ENCODE data around the gene HIPK3.
"Not testable (repeated sequence)": the region's sequence is repeated elsewhere in the genome, so short reads cannot be mapped to it uniquely, and the experiment has no call there.

The HIPK3 gene

DNA sequence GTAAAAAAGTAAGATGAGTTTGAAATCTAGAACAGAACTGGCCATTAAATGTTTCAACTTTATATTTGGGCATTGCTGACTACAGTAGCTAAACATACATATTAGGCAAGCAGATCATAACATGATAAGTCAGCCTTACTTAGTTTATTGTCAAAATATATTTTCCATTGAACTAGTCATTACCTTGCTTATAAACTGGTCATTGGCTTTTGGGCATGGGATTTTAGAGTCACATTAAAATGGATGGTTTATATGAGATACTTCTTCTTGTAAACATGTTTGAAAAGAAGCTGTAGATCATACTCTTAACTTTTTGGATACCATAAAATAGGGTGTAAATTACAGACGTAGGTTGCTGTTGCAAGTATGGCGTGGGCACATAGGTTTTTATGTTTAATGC, 2.7 kb downstream of the HIPK3 start:
- no peak for DNase-seq

DNA sequence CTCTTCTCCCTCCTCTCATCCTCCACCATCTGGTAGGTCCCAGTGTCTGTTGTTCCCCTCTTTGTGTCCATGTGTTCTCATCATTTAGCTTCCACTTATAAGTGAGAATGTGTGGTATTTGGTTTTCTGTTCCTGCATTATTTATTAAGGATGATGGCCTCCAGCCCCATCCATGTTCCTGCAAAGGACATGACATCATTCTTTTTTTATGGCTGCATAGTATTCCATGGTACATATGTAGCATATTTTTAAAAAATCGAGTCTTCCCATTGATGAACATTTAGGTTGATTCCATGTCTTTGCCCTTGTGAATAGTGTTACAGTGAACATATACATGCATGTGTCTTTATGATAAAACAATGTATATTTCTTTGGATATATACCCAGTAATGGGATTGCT, 4.2 kb downstream of the HIPK3 start:
- not testable (repeated sequence) for DNase-seq

DNA sequence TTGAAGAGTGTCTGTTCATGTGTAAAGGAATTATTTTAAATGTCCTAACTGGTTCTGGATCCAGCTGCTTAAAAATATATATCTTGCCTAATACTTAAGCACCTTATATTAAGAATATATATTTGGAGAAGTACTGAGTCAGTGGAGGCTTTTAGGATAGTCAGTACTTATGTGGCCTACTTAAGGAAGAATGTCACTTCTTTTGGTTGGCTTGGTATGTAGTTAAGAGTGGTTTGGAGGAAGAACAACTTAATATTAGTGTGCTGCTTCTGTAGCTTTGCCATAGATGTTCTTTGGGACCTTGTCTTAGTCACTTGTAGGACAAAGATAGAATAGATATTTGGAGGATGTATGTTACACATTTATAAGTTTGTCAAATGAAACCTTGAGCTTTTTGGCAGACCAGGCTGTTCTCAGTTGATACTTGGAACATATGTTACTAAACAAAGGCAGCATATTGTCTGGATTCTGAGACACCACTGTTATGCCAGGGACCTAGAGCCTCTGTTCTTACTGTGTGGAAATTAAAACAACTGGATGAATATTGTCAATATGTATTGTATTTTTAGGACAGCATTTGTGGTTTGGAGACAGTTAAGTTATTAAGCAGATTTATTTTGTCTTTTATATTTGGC, 4.9 kb downstream of the HIPK3 start:
- DNase-seq, result no peak

DNA sequence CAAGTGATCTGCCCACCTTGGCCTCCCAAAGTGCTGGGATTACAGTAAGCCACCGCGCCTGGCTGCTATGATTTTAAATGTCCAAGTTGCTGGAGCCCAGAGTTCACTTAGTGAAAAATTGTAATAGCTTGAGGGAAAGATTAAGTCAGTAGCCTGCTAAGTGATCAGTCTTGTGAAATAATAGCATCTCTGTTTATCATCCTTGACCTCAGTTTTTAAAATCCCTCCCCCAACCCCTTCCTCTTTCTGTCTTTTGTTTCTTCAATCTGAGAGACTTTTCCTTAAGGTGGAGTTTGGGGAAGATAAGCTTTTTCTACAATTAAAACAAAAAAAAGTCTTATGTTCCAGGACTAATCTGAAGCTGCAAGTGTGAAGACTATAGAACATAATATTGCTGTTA, 6.4 kb downstream of the HIPK3 start:
- DNase-seq, result no peak

DNA sequence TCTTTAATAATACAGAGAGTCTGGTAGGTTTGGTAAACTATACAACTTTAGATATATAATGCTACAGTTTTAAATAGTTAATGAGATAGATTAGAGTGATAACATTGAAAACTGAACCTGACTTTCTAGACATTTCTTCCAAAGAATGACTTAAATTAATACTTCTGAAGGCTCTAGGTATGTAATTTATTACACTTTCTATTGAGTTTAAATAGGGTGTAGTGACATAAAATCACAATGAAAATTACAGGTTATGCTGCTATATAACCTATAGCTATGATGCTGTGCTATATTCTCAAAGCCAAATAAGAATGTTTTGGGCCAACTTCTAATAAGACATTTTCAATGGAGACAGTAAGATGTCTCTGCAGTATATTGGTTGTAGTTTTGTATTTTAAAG, 7.7 kb downstream of the HIPK3 start:
- no peak for DNase-seq

DNA sequence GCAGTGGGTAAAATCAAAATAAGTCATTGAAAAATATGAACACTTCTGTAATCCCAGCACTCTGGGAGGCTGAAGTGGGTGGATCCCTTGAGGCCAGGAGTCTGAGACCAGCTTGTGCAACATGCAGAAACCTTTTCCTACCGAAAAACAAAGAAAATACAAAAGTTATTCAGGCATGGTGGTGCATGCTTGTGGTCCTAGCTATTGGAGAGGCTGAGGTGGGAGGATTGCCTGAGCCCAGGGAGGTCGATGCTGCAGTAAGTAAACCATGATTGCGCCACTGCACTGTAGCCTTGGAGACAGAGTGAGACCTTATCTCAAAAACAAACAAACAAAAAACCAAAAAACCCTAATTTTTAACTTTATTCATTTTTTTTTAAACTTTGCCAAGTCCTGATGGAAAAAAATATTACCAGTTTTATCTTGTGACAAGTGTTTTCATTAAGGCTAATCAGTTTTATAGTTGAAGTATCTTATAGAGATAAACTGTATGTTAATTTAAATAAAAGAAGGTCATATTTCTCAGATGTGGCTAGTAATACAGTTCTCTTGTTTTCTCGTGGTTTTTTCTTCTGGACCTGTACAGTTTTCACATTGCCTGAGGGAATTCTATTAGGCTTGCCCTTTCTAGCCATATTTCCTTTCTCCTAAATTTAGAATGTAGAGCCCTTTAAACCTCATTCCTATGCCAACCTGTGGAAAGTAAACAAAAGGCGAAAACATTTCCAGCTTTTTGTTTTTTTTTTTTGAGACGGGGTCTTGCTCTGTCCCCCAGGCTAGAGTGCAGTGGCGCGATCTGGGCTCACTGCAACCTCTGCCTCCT, 9.4 kb downstream of the HIPK3 start:
- no peak for DNase-seq

DNA sequence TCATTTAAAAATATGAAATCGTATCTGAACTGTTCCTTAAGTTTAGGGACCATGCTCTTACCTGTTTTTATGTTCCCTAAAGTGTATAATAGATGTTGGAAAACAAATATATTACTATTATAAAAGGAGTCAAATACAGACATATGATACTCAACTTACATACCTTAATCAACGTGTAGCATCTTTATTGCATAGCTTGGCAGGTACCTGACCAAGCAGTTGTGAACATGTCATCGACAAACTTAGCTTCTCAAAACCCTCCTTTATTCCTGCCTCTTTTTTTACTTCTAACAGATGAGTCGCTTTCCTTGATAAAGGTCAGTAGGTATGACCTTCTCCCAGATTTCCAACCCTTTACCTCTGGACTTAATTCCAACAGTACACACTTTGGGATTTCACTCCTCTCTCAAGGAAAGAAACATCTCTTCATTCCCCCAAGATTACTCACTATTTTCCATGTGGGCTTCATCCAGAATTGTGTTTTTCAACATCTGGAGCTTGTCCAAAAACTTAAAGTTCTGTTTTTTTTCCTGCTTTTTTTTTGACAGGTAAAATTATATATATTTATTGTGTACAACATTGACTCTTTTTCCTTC, 11.9 kb downstream of the HIPK3 start:
- DNase-seq, result no peak

DNA sequence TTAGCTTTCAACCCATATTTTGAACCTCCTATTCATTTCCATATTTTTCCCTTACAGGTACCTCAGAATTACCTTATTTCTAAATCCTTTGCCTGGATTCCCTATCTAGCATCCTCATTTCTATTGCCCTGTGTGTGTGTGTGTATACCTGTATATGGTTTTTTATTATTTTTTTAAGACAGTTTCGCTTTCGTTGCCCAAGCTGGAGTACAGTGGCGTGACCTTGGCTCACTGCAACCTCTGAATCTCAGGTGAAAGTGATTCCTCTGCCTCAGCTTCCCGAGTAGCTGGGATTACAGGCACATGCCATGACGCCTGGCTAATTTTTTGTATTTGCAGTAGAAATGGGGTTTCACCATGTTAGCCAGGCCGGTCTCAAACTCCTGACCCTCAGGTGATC, 12.6 kb downstream of the HIPK3 start:
- DNase-seq, result no peak

DNA sequence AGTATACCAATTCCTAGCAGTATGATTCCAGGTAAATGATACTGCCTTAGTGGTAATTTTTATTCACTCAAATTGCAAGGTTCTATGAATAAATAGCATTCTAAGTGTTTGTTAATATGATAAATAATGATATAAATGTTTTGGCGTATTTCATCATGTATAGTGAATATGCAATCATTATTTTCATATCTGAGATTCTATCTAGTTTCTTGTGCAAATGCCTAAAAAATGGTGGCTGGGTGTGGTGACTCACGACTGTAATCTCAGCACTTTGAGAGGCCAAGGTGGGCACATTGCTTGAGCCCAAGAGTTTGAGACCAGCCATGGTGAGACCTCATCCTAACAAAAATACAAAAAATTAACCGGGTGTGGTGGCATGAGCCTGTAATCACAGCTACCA, 13.9 kb downstream of the HIPK3 start:
- no peak for DNase-seq

DNA sequence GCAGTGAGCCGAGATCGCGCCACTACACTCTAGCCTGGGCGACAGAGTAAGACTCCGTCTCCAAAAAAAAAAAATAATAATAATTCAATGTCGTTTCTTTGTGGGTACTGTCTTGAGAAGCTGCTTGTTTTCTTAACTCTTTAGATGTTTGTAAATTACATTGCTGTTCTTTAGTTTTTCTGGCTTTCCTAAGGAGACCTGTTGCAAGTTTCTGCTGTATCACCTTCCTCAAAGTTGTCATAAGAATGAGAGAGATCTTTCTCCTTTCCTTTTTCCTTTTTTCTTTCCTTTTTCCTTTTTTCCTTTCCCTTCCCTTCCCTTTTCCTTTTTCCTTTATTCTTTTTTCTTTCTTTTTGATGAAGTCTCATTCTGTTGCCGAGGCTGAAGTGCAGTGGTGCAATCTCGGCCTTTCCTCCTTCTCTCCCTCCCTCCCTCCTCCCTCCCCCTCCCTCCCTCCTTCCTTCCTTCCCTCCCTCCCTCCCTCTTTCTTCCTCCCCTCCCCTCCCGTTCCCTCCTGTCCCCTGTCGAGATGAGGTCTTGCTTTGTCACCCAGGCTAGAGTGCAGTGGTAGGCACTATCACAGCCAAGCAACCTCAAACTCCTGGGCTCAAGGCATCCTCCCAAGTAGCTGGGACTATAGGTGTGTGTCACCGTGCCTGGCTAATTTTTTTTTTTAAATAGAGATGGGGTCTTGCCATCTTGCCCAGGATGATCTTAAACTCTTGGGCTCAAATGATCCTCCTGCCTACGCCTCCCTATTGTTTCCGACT, 15.3 kb downstream of the HIPK3 start:
- DNase-seq, result no peak

DNA sequence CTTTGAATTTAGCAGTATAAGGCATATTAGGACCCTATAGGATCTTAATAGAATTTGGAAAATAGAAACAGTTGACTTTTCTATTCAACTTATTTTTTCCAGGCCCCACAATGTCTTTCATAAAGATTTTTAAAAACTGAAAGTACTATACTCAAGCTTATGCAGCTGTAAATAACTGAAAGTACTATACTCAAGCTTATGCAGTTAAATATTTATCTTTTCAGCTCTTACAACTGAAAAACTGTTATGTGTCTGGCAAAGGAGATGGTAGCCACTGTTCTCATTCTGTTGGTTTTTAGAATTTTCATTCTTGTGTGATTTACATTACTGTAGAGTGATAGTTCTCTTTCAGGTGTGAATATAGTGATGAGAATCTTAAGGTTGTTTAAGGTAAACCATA, 16.5 kb downstream of the HIPK3 start:
- DNase-seq, result no peak

DNA sequence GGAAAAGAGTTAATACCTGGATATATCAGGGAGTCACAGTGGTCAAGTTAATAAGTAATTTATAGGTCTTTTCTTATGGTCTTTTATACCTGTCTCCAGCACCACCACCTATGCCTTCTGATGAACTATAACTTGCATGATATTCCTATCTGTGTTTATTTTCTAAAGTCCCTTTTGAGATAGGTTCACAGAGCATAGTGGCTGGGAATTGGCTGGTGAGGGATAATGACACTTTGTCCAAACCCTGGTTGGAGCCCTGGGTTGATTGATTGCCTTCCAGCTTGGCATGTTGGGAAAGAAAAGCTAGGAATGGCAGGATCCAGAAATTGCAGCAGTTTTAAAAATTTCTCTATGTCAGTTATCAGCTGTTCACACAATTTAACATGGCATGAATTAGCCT, 23.2 kb downstream of the HIPK3 start:
- no peak for DNase-seq

DNA sequence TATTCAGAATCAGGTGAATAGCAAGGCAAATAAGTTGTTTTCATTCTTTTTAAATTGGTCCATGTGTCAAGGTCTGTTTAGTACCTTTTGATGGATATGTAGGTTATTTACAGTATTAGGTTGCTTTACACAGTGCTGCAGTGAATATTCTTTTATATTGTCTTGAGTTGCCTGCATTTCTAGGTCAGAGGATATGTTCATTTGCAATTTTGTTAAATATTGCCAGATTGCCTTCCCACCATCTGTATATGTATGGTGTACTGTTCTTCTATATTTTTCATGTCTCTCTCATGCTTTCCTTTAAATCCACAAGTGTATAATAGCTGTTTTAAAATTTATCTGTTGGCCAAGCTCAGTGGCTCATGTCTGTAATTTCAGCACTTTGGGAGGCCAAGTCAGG, 24.6 kb downstream of the HIPK3 start:
- DNase-seq, result no peak

DNA sequence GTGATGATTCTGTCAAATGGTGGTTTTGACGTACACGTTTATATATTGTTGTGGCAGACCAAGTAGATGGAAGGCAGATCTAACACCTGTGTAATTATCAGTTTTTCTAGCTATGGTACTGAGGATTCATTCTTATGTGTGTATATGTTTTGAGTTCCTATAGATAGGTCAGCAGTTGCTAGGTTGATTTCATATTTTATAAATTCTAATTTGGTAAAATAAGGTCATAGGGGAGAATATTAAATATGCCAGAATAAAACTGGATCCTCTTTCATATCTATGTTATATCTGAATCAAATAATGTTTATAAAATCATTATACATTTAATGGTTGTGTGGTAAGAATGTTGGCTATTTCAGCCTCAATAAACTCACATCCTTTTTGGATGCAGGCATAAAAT, 27.6 kb downstream of the HIPK3 start:
- DNase-seq, result no peak

DNA sequence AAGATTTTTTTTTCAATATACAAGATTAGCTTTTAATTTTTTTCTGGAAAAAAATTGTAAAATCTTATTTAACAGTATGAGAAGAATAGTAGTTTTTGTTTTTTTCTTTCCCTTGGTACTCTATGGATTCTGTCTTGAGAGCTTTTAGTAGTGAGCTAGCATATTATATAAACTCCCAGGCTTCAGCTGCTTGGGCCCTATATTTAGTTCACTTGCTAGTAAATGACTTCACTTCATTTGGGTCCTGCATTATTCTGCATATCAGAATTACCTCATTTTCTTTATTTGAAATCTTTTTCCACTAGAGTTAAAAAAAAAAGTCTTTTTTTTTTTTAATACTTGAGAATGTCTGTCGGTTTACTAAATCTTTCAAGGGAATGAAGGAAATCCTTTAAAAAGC, 33.1 kb downstream of the HIPK3 start:
- DNase-seq, result no peak

DNA sequence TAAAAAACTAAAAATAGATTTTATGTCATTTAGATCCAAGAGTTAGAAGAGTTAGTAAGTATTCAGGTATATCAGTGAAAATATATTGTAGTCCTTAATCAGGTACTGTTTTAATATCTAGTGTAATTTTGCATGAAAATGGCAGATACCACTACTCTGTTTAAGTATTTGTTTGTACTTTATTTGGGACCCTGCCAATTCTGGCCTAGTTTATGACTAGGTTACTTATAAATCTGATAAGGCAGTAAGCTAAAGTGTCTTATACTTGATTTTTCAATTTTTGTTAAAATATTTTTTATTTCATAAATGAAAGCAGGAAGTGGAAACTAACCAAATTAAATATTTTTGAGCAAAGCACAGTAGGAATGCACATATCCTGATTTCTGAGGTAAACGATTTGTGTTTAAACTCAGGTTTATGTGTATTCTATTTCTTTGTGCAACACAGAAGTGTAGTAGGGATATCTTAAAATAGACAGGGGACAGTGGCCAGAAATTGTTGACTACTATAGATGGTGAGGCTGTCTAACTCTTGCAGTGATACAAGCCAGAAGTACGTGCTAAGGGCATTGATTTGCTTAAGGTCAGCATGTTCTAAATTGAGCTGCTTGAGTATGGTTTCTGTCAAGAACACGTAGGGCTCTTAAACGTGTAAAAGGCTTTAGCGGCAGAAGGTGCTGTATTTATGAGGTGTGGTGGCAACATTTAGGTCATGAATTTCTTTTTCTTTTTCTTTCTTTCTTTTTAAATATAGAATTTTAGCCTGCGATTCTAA, 34.0 kb downstream of the HIPK3 start:
- no peak for DNase-seq

DNA sequence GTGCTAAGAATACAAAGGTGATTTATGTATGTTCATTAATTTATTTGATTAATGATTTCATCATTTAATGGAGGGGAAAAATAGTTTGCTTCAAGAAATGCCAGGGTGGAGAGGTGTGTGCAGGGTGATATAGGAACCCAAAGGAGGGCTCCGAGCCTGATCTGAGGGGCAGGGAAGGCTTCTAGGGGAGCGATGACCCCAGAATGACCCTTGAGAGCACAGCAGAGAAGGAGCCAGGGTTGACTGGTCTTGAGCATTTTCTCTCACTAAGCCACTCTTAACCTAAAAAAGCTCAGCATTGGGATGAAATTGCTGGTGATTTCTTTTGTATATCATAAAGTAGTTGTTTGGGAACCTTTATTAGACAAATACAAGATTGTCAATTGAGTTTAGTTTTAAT, 35.1 kb downstream of the HIPK3 start:
- DNase-seq, result no peak

DNA sequence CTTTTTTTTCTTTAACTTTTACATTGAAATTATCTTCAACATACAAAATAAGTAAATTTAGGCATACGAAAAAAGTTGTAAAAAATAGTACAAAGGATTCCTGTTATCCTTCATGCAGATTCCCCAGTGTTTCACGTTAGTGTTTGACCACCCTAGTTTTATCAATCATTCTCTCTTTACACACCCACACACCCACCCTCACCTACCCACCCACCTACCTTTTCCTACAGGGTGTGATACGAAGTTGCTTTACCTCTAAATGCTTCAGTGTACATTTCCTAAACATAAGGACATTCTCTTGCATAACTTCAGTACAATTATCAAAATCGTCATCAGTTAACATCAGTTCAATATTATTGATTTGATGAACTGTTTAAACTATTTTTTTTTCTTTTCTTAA, 37.0 kb downstream of the HIPK3 start:
- DNase-seq, result no peak

DNA sequence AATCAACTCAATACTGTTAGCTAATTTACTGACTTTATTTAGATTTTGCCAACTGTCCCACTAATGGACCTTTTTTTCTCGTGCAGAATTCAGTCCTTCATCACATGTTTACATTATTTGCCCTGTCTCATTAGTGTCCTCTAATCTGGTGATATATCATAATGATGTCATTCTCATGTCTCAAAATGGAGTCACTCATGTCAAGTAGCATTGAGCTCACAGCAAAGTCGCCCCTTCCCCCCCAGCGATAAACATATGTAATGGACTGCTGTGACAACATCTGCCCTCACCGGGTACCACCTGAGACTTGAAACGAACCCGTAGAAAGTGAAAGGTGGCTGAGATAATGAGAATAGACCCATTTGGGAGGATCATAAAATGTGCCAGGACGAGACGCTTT, 37.6 kb downstream of the HIPK3 start:
- no peak for DNase-seq

DNA sequence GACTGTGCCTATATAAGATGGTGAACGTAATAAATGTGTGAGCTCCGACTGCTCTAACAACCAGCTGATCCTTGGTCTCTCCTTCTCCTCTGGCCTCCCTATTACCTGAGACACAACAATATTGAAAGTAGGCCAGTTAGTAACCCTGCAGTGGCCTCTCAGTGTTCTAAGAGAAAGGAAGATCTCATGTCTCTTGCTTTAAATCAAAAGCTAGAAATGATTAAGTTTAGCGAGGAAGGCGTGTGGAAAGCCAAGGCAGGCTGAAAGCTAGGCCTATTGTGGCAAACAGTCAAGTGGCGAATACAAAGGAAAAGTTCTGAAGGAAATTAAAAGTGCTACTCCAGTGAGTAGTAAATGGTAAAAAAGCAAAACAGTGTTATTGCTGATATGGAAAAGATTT, 39.5 kb downstream of the HIPK3 start:
- no peak for DNase-seq

DNA sequence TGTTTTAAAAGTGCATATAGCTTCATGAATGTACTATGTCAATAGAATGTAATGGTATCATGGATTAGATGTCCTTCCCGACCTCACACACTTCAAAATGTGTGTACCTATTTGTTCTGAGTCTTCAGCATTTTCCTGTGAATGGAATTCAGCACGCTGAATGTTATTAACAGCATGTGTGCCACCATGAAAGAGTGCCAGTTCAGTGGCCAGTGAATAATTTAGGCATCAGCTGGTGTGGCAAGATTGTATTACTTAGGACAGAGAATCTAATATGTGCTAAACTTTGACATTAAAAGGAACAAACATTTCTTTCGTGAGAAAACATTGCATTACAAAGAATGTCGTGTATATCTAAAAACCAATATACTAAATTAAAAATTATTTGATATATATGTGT, 46.4 kb downstream of the HIPK3 start:
- no peak for DNase-seq

DNA sequence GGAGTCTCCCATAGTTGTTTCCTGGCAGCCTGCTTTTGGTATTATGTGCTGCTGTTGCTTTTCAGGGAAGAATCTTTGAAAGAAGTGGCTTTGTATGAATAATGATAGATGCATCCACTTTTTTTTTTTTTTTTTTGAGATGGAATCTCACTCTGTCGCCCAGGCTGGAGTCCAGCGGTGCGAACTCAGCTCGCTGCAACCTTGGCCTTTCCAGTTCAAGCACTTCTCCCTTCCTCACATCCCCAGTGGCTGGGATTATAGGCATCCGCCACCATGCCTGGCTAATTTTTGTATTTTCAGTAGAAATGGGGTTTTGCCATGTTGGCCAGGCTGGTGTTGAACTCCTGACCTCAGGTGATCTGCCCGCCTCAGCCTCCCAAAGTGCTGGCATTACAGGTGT, 49.6 kb downstream of the HIPK3 start:
- not testable (repeated sequence) for DNase-seq

DNA sequence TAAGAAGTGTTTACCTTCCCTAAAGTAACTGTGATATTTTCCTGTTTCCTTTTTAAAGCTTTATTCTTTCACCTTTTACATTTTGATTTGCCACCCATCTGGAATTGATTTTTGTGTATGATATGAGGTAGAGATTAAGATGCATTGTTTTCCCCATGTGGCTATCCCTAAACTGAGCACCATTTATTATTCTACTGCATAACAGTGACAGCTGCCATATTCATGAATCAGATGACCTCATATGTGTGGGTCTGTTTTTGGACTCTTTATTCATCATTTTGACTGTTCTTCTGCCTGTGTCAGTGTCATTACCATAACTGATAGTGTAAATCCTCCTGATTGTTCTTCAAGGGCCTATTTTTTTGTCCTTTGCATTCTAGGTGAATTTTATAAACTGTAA, 50.8 kb downstream of the HIPK3 start:
- no peak for DNase-seq
